DOHH2 (cell line): ENCODE data around the gene ISM2.
"Not testable (repeated sequence)": the region's sequence is repeated elsewhere in the genome, so short reads cannot be mapped to it uniquely, and the experiment has no call there.

ENCODE experiments used
- CTCF ChIP-seq: fragments of 200-600 bp; sonication (generic); IDR thresholded peaks from one replicate; pipeline ENCODE4 v1.5.1; 2014; ENCODE audit warnings: antibody characterized with exemption, mild to moderate bottlenecking, low read depth, low read length; ENCODE audit not compliant: poor library complexity, severe bottlenecking
- EZH2phosphoT487 ChIP-seq: fragments of 200-600 bp; sonication (generic); IDR thresholded peaks from 2 replicates; pipeline ENCODE4 v1.6.1; 2017; ENCODE audit warnings: borderline replicate concordance, mild to moderate bottlenecking, antibody characterized with exemption, low read length, moderate library complexity, mixed read lengths

- TF ChIP-seq CTCF, EZH2phosphoT487: not testable (repeated sequence)
Observed at GRCh38 chr14:77528701-77529100, 30.1 kb upstream of the ISM2 start.
